ENCODE data around the gene GPR180.
"Not testable (repeated sequence)": the region's sequence is repeated elsewhere in the genome, so short reads cannot be mapped to it uniquely, and the experiment has no call there.

The GPR180 gene

GRCh38 chr13:94630858-94631257 lies 29.2 kb downstream of the GPR180 start:
- H3K4me2 ChIP-seq (ENCODE audit: low read length): no peak overlapping the region
- no peak overlapping the region for H3K9ac ChIP-seq (ENCODE audit: low read length)
- no peaks in the 10 kb centered on the region for H3K79me2 ChIP-seq (ENCODE audit: low read length)
- TF ChIP-seq, protein P1, sequence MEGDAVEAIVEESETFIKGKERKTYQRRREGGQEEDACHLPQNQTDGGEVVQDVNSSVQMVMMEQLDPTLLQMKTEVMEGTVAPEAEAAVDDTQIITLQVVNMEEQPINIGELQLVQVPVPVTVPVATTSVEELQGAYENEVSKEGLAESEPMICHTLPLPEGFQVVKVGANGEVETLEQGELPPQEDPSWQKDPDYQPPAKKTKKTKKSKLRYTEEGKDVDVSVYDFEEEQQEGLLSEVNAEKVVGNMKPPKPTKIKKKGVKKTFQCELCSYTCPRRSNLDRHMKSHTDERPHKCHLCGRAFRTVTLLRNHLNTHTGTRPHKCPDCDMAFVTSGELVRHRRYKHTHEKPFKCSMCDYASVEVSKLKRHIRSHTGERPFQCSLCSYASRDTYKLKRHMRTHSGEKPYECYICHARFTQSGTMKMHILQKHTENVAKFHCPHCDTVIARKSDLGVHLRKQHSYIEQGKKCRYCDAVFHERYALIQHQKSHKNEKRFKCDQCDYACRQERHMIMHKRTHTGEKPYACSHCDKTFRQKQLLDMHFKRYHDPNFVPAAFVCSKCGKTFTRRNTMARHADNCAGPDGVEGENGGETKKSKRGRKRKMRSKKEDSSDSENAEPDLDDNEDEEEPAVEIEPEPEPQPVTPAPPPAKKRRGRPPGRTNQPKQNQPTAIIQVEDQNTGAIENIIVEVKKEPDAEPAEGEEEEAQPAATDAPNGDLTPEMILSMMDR (IDR thresholded peaks at IDR 0.05; ENCODE audit: low read depth, low read length): no peak
- TF ChIP-seq EZH2phosphoT487 (IDR thresholded peaks at IDR 0.05; ENCODE audit: low read depth): no peak
- H3K27me3 ChIP-seq (ENCODE audit: low read depth, low read length): no peaks in the 10 kb centered on the region
- H3K27ac ChIP-seq (ENCODE audit: low read length): no peak overlapping the region
- no peak overlapping the region for H2AFZ ChIP-seq (ENCODE audit: low read depth, low read length)
- no peaks in the 10 kb centered on the region for H3K9me3 ChIP-seq (ENCODE audit: insufficient read depth, low read length)
- peaks cover 2% of the 10 kb centered on the region; the same call in 1 of the 2 replicates for H3K4me1 ChIP-seq (ENCODE audit: low read length)
- peaks cover 25% of the 10 kb centered on the region for H3K36me3 ChIP-seq (replicated peaks; ENCODE audit: low read depth, low read length)
- H3K4me3 ChIP-seq (ENCODE audit: low read length): no peak overlapping the region
- H4K20me1 ChIP-seq (ENCODE audit: insufficient read depth, low read length): no peaks in the 10 kb centered on the region

- Histone ChIP-seq H3K27me3 (ENCODE audit: low read depth, low read length) (no peaks in the 10 kb centered on the region), H3K79me2 (ENCODE audit: low read length) (no peaks in the 10 kb centered on the region), H3K4me2 (ENCODE audit: low read length) (no peak overlapping the region), H3K4me1 (ENCODE audit: low read length) (peaks cover 7% of the 10 kb centered on the region; the same call in 1 of the 2 replicates), H3K9me3 (ENCODE audit: insufficient read depth, low read length) (no peaks in the 10 kb centered on the region), H2AFZ (ENCODE audit: low read depth, low read length) (no peak overlapping the region), H3K36me3 (replicated peaks; ENCODE audit: low read depth, low read length) (peaks cover 22% of the 10 kb centered on the region), H3K27ac (ENCODE audit: low read length) (no peak overlapping the region), H3K9ac (ENCODE audit: low read length) (no peak overlapping the region), H3K4me3 (ENCODE audit: low read length) (no peak overlapping the region), H4K20me1 (ENCODE audit: insufficient read depth, low read length) (no peaks in the 10 kb centered on the region)
- TF ChIP-seq, protein P1 (IDR thresholded peaks at IDR 0.05; ENCODE audit: low read depth, low read length): no peak
- no peak for TF ChIP-seq EZH2phosphoT487 (IDR thresholded peaks at IDR 0.05; ENCODE audit: low read depth)
Observed at GRCh38 chr13:94632226-94632980, 30.7 kb downstream of the GPR180 start.

DNA sequence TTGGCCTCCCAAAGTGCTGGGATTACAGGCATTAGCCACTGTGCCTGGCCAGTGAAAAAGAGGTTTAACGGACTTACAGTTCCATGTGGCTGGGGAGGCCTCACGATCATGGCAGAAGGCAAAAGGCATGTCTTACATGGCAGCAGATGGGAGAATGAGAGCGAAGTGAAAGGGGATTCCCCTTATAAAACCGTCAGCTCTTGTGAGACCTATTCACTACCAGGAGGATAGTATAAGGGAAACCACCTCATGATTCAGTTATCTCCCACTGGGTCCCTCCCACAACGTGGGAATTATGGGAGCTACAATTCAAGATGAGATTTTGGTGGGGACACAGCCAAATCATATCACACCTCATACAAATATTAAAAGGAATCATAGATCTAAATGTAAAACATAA lies 34.4 kb downstream of the GPR180 start:
- not testable (repeated sequence) for H3K36me3 ChIP-seq (replicated peaks; ENCODE audit: low read depth, low read length); H4K20me1 ChIP-seq (ENCODE audit: insufficient read depth, low read length); H3K4me1 ChIP-seq (ENCODE audit: low read length); H3K4me3 ChIP-seq (ENCODE audit: low read length); H3K9ac ChIP-seq (ENCODE audit: low read length); H2AFZ ChIP-seq (ENCODE audit: low read depth, low read length); H3K9me3 ChIP-seq (ENCODE audit: insufficient read depth, low read length); H3K79me2 ChIP-seq (ENCODE audit: low read length); H3K27me3 ChIP-seq (ENCODE audit: low read depth, low read length); H3K27ac ChIP-seq (ENCODE audit: low read length); H3K4me2 ChIP-seq (ENCODE audit: low read length)

DNA sequence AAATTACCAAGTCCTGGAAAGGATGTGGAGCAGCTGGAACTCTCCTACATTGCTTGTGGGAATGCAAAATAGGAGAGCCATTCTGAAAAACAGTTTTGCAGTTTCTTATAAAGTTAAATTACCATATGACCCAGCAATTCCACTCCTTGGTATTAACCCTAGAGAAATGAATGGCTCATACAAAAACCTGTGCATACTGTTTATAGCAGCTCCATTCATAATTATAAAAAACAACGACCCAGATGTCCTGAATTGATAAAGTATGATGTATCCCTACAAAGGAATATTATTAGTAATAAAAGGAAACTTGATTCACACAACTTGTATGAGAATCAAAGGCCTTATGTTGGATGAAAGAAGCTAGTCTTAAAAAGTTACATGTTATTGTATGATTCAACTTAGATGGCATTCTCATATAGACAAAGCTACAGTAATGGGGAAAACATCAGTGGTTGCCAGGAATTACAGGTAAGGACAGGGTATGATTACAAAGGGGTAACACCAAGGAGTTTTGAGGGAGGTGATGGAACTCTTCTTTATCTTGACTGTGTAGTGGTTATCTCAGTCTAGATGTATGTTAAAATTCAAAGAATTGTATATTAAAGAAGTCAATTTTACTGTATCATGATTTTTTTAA lies 35.4 kb downstream of the GPR180 start:
- no peaks in the 10 kb centered on the region for H3K9me3 ChIP-seq (ENCODE audit: insufficient read depth, low read length)
- no peaks in the 10 kb centered on the region for H4K20me1 ChIP-seq (ENCODE audit: insufficient read depth, low read length)
- TF ChIP-seq, protein P1 (IDR thresholded peaks at IDR 0.05; ENCODE audit: low read depth, low read length): no peak
- TF ChIP-seq EZH2phosphoT487 (IDR thresholded peaks at IDR 0.05; ENCODE audit: low read depth): no peak
- H3K27ac ChIP-seq (ENCODE audit: low read length): no peak overlapping the region
- H3K79me2 ChIP-seq (ENCODE audit: low read length): no peaks in the 10 kb centered on the region
- H3K4me2 ChIP-seq (ENCODE audit: low read length): no peak overlapping the region
- no peak overlapping the region for H2AFZ ChIP-seq (ENCODE audit: low read depth, low read length)
- H3K4me1 ChIP-seq (ENCODE audit: low read length): peaks cover 7% of the 10 kb centered on the region; the same call in 1 of the 2 replicates
- no peak overlapping the region for H3K9ac ChIP-seq (ENCODE audit: low read length)
- no peaks in the 10 kb centered on the region for H3K27me3 ChIP-seq (ENCODE audit: low read depth, low read length)
- H3K36me3 ChIP-seq (replicated peaks; ENCODE audit: low read depth, low read length): peaks cover 7% of the 10 kb centered on the region
- no peak overlapping the region for H3K4me3 ChIP-seq (ENCODE audit: low read length)

- H3K4me2 ChIP-seq (ENCODE audit: low read length); H3K36me3 ChIP-seq (replicated peaks; ENCODE audit: low read depth, low read length); H3K27me3 ChIP-seq (ENCODE audit: low read depth, low read length); H3K4me3 ChIP-seq (ENCODE audit: low read length); H3K9me3 ChIP-seq (ENCODE audit: insufficient read depth, low read length); H3K9ac ChIP-seq (ENCODE audit: low read length); H4K20me1 ChIP-seq (ENCODE audit: insufficient read depth, low read length); H3K79me2 ChIP-seq (ENCODE audit: low read length); H2AFZ ChIP-seq (ENCODE audit: low read depth, low read length); H3K27ac ChIP-seq (ENCODE audit: low read length); H3K4me1 ChIP-seq (ENCODE audit: low read length): not testable (repeated sequence)
Observed at GRCh38 chr13:94637677-94638076, 36.0 kb downstream of the GPR180 start.

Measured in OCI-LY3 (cell line).